Neutrophil (primary cell): ENCODE results near the gene BDNF.

Source experiments
- H3K27ac ChIP-seq: fragments of 200-600 bp; sonication (generic); 2 replicates; pipeline ENCODE4 v1.5.1; 2016; ENCODE audit warnings: mild to moderate bottlenecking, moderate library complexity
- H3K27me3 ChIP-seq: fragments of 200-600 bp; sonication (generic); 2 replicates; pipeline ENCODE4 v1.6.0; 2016; ENCODE audit warnings: mild to moderate bottlenecking
- H3K36me3 ChIP-seq: fragments of 200-600 bp; sonication (generic); 2 replicates; pipeline ENCODE4 v1.5.1; 2017
- H3K4me1 ChIP-seq, 2 experiments: fragments of 200-600 bp in 1 of 2; sonication (generic) in 1 of 2; 1 replicate in 1 of 2; 2 replicates in 1 of 2; pipeline versions ENCODE4 v1.5.1 to v1.6.1; 2013 to 2016; ENCODE audit warnings: low read depth in 1 of 2, low read length in 1 of 2, mild to moderate bottlenecking in 1 of 2, moderate library complexity in 1 of 2; ENCODE audit not compliant: control insufficient read depth in 1 of 2, insufficient read depth in 1 of 2
- H3K4me3 ChIP-seq, 2 experiments: fragments of 200-600 bp in 1 of 2; sonication (generic) in 1 of 2; 1 replicate in 1 of 2; 2 replicates in 1 of 2; pipeline ENCODE4 v1.5.1; 2013 to 2016; ENCODE audit warnings: low read depth in 1 of 2, low read length in 1 of 2, mild to moderate bottlenecking in 1 of 2, moderate library complexity in 1 of 2
- H3K9me3 ChIP-seq: fragments of 200-600 bp; sonication (generic); 2 replicates; pipeline ENCODE4 v1.5.1; 2016
- TF ChIP-seq, protein P1 (sequence below): fragments of 200-600 bp; sonication (generic); IDR thresholded peaks from 2 replicates; pipeline ENCODE4 v1.5.1; 2016; ENCODE audit warnings: antibody characterized with exemption

The BDNF gene

DNA sequence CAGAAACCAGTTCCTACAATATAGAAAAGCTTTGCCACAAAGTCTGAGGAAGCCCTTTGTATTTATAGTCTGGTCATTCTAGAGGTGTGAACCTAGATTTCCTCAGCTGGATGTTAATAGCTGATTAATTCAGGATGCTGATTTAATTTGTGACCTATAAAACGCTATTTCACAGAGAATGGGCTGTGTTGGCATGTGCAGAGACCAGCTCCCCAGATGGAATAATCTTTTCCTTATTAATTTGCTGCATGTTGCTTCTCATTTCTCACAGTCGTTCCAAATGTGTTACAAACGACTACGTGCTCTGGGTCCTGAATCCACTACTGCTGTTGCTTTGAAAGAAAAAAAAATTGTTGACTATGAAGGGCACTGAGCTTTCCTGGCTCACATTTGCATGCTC is 49.3 kb downstream of the BDNF start:
- Histone ChIP-seq H3K27me3 (no peaks in the 10 kb centered on the region), H3K27ac (no peak overlapping the region), H3K36me3 (no peaks in the 10 kb centered on the region), H3K4me1 (no peaks in the 10 kb centered on the region), H3K4me3 (no peak overlapping the region), H3K9me3 (no peaks in the 10 kb centered on the region)
- TF ChIP-seq, protein P1, sequence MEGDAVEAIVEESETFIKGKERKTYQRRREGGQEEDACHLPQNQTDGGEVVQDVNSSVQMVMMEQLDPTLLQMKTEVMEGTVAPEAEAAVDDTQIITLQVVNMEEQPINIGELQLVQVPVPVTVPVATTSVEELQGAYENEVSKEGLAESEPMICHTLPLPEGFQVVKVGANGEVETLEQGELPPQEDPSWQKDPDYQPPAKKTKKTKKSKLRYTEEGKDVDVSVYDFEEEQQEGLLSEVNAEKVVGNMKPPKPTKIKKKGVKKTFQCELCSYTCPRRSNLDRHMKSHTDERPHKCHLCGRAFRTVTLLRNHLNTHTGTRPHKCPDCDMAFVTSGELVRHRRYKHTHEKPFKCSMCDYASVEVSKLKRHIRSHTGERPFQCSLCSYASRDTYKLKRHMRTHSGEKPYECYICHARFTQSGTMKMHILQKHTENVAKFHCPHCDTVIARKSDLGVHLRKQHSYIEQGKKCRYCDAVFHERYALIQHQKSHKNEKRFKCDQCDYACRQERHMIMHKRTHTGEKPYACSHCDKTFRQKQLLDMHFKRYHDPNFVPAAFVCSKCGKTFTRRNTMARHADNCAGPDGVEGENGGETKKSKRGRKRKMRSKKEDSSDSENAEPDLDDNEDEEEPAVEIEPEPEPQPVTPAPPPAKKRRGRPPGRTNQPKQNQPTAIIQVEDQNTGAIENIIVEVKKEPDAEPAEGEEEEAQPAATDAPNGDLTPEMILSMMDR, result no peak

- no peaks in the 10 kb centered on the region for H3K27me3 ChIP-seq
- TF ChIP-seq, protein P1, result no peak
- no peaks in the 10 kb centered on the region for H3K9me3 ChIP-seq
- H3K27ac ChIP-seq, result no peak overlapping the region
- H3K4me3 ChIP-seq, result no peak overlapping the region
- no peaks in the 10 kb centered on the region for H3K36me3 ChIP-seq
- H3K4me1 ChIP-seq, result no peaks in the 10 kb centered on the region
Observed at GRCh38 chr11:27649800-27650199, 50.5 kb downstream of the BDNF start.

GRCh38 chr11:27648840-27649239 is 51.4 kb downstream of the BDNF start:
- no peak overlapping the region for H3K4me3 ChIP-seq
- H3K27ac ChIP-seq, result no peak overlapping the region
- H3K36me3 ChIP-seq, result no peaks in the 10 kb centered on the region
- H3K9me3 ChIP-seq, result no peaks in the 10 kb centered on the region
- no peaks in the 10 kb centered on the region for H3K27me3 ChIP-seq
- no peaks in the 10 kb centered on the region for H3K4me1 ChIP-seq
- TF ChIP-seq, protein P1, result no peak

DNA sequence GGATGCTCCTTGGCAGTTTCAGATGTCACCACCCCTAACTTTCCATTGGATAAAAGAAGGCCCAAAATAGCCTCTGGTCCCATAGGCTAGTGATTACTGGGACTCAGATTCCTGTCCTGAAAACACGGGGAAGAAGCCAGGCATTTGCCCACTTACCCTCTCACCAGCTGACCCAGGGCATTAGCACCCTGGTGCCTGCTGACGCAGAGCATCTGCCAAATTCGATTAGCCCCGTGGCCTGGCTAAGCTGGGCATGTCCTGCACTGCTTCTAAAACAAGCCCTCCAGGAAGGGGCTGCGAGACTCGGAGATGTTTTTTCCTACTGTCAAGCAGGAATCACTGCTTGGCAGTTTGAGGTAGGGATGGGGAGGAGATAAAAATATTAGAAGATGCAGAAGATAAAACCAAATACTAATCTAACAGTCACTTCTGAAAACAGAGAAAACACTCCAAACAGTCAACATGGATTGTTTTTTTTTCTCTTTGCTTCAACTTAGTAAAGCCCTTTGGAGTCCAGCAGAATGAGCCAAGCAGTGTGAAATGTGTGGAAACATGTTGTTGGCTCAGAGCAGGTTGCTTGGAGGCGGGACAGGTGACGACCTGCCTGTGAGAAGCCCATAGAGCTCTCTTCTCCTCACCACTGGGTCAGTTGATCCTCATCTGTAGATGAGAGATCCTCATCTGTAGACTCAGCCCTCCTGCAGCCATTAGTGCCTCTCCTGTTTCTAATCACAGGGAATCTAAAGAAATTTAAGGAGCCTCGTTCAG is 54.0 kb downstream of the BDNF start:
- Histone ChIP-seq H3K4me1 (no peaks in the 10 kb centered on the region), H3K9me3 (no peaks in the 10 kb centered on the region), H3K36me3 (no peaks in the 10 kb centered on the region), H3K27me3 (no peaks in the 10 kb centered on the region), H3K4me3 (no peak overlapping the region), H3K27ac (no peak overlapping the region)
- TF ChIP-seq, protein P1, result no peak

DNA sequence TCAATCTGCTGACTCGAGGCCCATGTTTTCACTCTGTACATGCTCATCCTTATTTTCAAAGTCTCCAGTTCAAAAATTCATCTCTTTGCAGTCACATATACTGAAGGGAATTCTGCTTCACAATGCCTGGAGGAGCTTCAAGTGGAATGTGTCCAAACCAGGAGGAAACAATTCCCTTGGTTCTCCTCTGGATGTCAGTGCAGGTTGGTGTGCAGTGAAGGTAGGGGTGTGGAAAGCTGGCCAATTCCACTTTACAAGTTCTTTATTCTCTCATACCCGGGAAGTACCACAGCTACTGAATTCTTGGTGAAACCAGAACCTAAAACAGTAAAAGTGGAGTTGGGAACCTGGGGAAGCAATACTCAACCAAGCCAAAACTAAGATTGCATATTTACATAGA is 57.3 kb downstream of the BDNF start:
- H3K4me3 ChIP-seq, result no peak overlapping the region
- TF ChIP-seq, protein P1, result no peak
- no peaks in the 10 kb centered on the region for H3K4me1 ChIP-seq

More for the DNA sequence above, 57.3 kb downstream of the BDNF start:
- Histone ChIP-seq H3K9me3 (no peaks in the 10 kb centered on the region), H3K27me3 (no peaks in the 10 kb centered on the region), H3K36me3 (no peaks in the 10 kb centered on the region), H3K27ac (no peak overlapping the region)
